K562 (cell line): Measurements from ENCODE around the gene HHLA2. TPM values are rescaled to one million over a fixed set of nuclear protein-coding genes. Genes with fewer than 3 reads are reported as not detected.

Experiments
- ATAC-seq: fragments of 200-7000 bp; cut with Tn5 transposase; 3 replicates; pipeline ENCODE4 v1.9.1; 2020; ENCODE audit warnings: moderate library complexity
- BruUV-seq: library from RNA; stranded (reverse); fragments of 400-500 nt; replicated peaks from 2 replicates; lab custom pipeline; 2021; lab: Mats Ljungman, UMichigan
- CTCF ChIA-PET: fragments of 300-600 bp; formaldehyde crosslinking; extraction: SDS; loops from one replicate; lab custom pipeline; 2021; ENCODE audit warnings: low intra/inter-chr PET ratio; lab: Yijun Ruan, JAX
- POLR2A ChIA-PET: fragments of 300-600, 350-650 bp; sonication (Branson Sonifier 250); formaldehyde crosslinking; extraction: SDS; loops from one replicate; lab custom pipeline; 2021; ENCODE audit warnings: antibody characterized with exemption, inconsistent platforms; lab: Yijun Ruan, JAX
- DNase-seq, 4 experiments: peaks; one replicate each; pipeline versions ENCODE4 v3.0.0 to v3.0.0-alpha.2; 2011 to 2018; ENCODE audit warnings: low spot score in 3 of 4, mixed read lengths in 3 of 4; ENCODE audit errors: extremely low read depth in 1 of 4
- FAIRE-seq: peaks from 2 replicates; lab custom pipeline; 2011; peaks lifted over from hg19 to GRCh38; lab: Jason Lieb, UNC
- H2AFZ ChIP-seq: 2 replicates; pipeline ENCODE4 v1.6.0; 2011; ENCODE audit warnings: low read depth, low read length, control low read depth, inconsistent platforms
- H3K27ac ChIP-seq: fragments of 200-600 bp; 3 replicates; pipeline ENCODE4 v1.8.0; 2011; ENCODE audit warnings: low read depth, mild to moderate bottlenecking, control low read depth, inconsistent platforms, low read length, moderate library complexity, mixed read lengths; ENCODE audit errors: extremely low read depth
- H3K27me3 ChIP-seq, 2 experiments: fragments of 300-600 bp in 1 of 2; 2 replicates in 1 of 2; 3 replicates in 1 of 2; pipeline versions ENCODE4 v1.6.0 to v1.8.0; 2011; ENCODE audit warnings: inconsistent platforms in 2 of 2, low read length in 2 of 2, mild to moderate bottlenecking in 1 of 2, mixed read lengths in 1 of 2, moderate library complexity in 1 of 2; ENCODE audit not compliant: control insufficient read depth in 2 of 2, insufficient read depth in 2 of 2
- H3K36me3 ChIP-seq: fragments of 300-600 bp; 3 replicates; pipeline ENCODE4 v1.8.0; 2011; ENCODE audit warnings: mild to moderate bottlenecking, low read length, inconsistent platforms; ENCODE audit not compliant: control insufficient read depth, insufficient read depth
- H3K4me1 ChIP-seq, 2 experiments: fragments of 200-600 bp in 1 of 2; replicated peaks in 1 of 2; 2 replicates in 1 of 2; 3 replicates in 1 of 2; pipeline versions ENCODE4 v1.5.1 to v1.8.0; 2011; ENCODE audit warnings: inconsistent platforms in 2 of 2, low read length in 2 of 2, mild to moderate bottlenecking in 1 of 2, mixed read lengths in 1 of 2, moderate library complexity in 1 of 2; ENCODE audit not compliant: control insufficient read depth in 2 of 2, insufficient read depth in 2 of 2
- H3K4me2 ChIP-seq: 2 replicates; pipeline ENCODE4 v1.6.1; 2011; ENCODE audit warnings: low read length, control low read depth, inconsistent platforms, mixed read lengths; ENCODE audit not compliant: insufficient read depth
- H3K4me3 ChIP-seq: fragments of 200-600 bp; sonication (generic), shearing (Covaris generic); 2 replicates; pipeline ENCODE4 v1.5.1; 2016; ENCODE audit warnings: control low read depth, inconsistent platforms
- H3K79me2 ChIP-seq: fragments of 200-600 bp; 3 replicates; pipeline ENCODE4 v1.8.0; 2011; ENCODE audit warnings: low read length, inconsistent platforms; ENCODE audit not compliant: control insufficient read depth, insufficient read depth
- H3K9ac ChIP-seq, 2 experiments: 2 replicates each; pipeline versions ENCODE4 v1.6.0 to v1.6.1; 2011; ENCODE audit warnings: low read depth in 2 of 2, low read length in 2 of 2, control low read depth in 1 of 2, inconsistent platforms in 1 of 2, mild to moderate bottlenecking in 1 of 2, mixed read lengths in 1 of 2; ENCODE audit not compliant: insufficient read depth in 1 of 2
- H3K9me1 ChIP-seq: one replicate; pipeline ENCODE4 v1.6.0; 2011; ENCODE audit warnings: inconsistent platforms, mild to moderate bottlenecking, low read length, moderate library complexity; ENCODE audit not compliant: control insufficient read depth, insufficient read depth
- H3K9me3 ChIP-seq: replicated peaks from 2 replicates; pipeline ENCODE4 v1.5.1; 2011; ENCODE audit warnings: low read depth, low read length, inconsistent platforms; ENCODE audit not compliant: control insufficient read depth, insufficient read depth
- H4K20me1 ChIP-seq: replicated peaks from 2 replicates; pipeline ENCODE4 v1.6.1; 2011; ENCODE audit warnings: low read length, inconsistent platforms, mixed read lengths; ENCODE audit not compliant: control insufficient read depth, insufficient read depth
- ARID2 ChIP-seq: fragments of 450-650 bp; IDR thresholded peaks from 2 replicates; pipeline ENCODE4 v1.6.1; 2017; ENCODE audit warnings: antibody characterized with exemption, mild to moderate bottlenecking
- CREBBP ChIP-seq: IDR thresholded peaks from one replicate; pipeline ENCODE4 v1.6.1; 2012; ENCODE audit warnings: low read depth, mild to moderate bottlenecking, control low read depth, inconsistent platforms, low read length
- FOXM1 ChIP-seq, 2 experiments: fragments of 450-650 bp in 1 of 2; sonication (generic) in 1 of 2; formaldehyde crosslinking in 1 of 2; IDR thresholded peaks; 2 replicates each; pipeline versions ENCODE4 v1.6.1 to v1.9.0; 2017 to 2022; ENCODE audit warnings: low read depth in 2 of 2, mild to moderate bottlenecking in 2 of 2, missing genetic modification reagents in 1 of 2, moderate library complexity in 1 of 2
- KHSRP ChIP-seq: fragments of 450-650 bp; IDR thresholded peaks from 2 replicates; pipeline ENCODE4 v1.6.1; 2017
- MBD2 ChIP-seq: sonication (generic); IDR thresholded peaks from 2 replicates; pipeline ENCODE4 v1.6.1; 2016; ENCODE audit warnings: low read depth, borderline replicate concordance
- MTA3 ChIP-seq: fragments of 450-650 bp; formaldehyde crosslinking; IDR thresholded peaks from 2 replicates; pipeline ENCODE4 v1.6.1; 2017; ENCODE audit warnings: mild to moderate bottlenecking, borderline replicate concordance
- NCOA1 ChIP-seq: fragments of 450-650 bp; IDR thresholded peaks from 2 replicates; pipeline ENCODE4 v1.6.1; 2016; ENCODE audit warnings: low read depth
- POLR2H ChIP-seq: IDR thresholded peaks from 2 replicates; pipeline ENCODE4 v1.6.1; 2016; ENCODE audit warnings: missing genetic modification characterization, low read depth, mild to moderate bottlenecking, control low read depth, missing compliant biosample characterization, moderate library complexity
- PYGO2 ChIP-seq: fragments of 450-650 bp; IDR thresholded peaks from 2 replicates; pipeline ENCODE4 v1.6.1; 2016; ENCODE audit warnings: mild to moderate bottlenecking, missing genetic modification characterization, moderate library complexity, missing compliant biosample characterization
- SAFB ChIP-seq: fragments of 200-400 bp; formaldehyde crosslinking; IDR thresholded peaks from 2 replicates; pipeline ENCODE4 v1.6.1; 2017; ENCODE audit warnings: low read depth, low read length, borderline replicate concordance
- ZNF212 ChIP-seq: fragments of 450-650 bp; formaldehyde crosslinking; IDR thresholded peaks from 2 replicates; pipeline ENCODE4 v1.4.0; 2020; ENCODE audit warnings: mild to moderate bottlenecking
- ZNF280A ChIP-seq: fragments of 450-650 bp; IDR thresholded peaks from 2 replicates; pipeline ENCODE4 v1.6.1; 2018; ENCODE audit warnings: mild to moderate bottlenecking, low read depth; ENCODE audit not compliant: partially characterized antibody
- ZNF395 ChIP-seq: fragments of 200-800 bp; sonication (Bioruptor generic); IDR thresholded peaks from 2 replicates; pipeline ENCODE4 v1.6.1; 2017; ENCODE audit warnings: missing genetic modification characterization, missing compliant biosample characterization
- WGBS: fragments of 100-300 bp; shearing (Covaris generic); methylation state at CpG from one replicate; pipeline ENCODE4 v1.1.6; 2016; ENCODE audit warnings: low coverage, mixed read lengths; ENCODE audit not compliant: insufficient coverage; ENCODE audit errors: missing lambda C conversion rate; 5-methylcytosine and 5-hydroxymethylcytosine counted together
- in situ Hi-C: fragments of 300-500 bp; cut with MboI; formaldehyde crosslinking; loops from 4 replicates; pipeline ENCODE4 v1.15.0; 2018; ENCODE audit warnings: inconsistent platforms, mixed read lengths
- intact Hi-C: fragments of 100-400 bp; cut with micrococcal nuclease; formaldehyde crosslinking; loops from 2 replicates; pipeline ENCODE4 v1.14.2; 2022
- polyA plus RNA-seq, 8 experiments: library from polyadenylated mRNA; depleted of rRNA in 4 of 8; stranded (reverse) in 5 of 8; unstranded in 3 of 8; fragments of >200 nt; fragmentation: Nextera tagmentation in 2 of 8; fragmentation: Illumina TruSeq in 1 of 8; extraction: Ambion mirVana in 2 of 8; extraction: Trizol in 1 of 8; gene quantifications; 2 replicates each; pipeline versions ENCODE4 v1.2.1 to v1.2.3, GENCODE V29; 2011 to 2014; ENCODE audit warnings: inconsistent platforms in 1 of 8, missing spikeins in 1 of 8
- total RNA-seq, 7 experiments: library from RNA; depleted of rRNA in 6 of 7; stranded (reverse); fragments of >200 nt in 6 of 7; fragmentation: Illumina TruSeq in 2 of 7; extraction: Trizol in 2 of 7; gene quantifications; 2 replicates each; pipeline versions ENCODE4 v1.2.1 to v1.2.3, GENCODE V29; 2011 to 2021; ENCODE audit warnings: low replicate concordance in 1 of 7
- TF ChIP-seq, protein P1 (sequence below): fragments of 250-450 bp; sonication (Bioruptor Pico); IDR thresholded peaks from 2 replicates; pipeline ENCODE4 v1.5.0; 2021
- TF ChIP-seq, protein P2 (sequence below): fragments of 450-650 bp; IDR thresholded peaks from 2 replicates; pipeline ENCODE4 v1.7.0; 2016; ENCODE audit warnings: borderline replicate concordance

HHLA2 gene
- total and polyA plus RNA-seq, 9 of the 15 experiments (the other 6 are each of a cell fraction or from before 2014, with no cell fraction given) = 0.04 TPM; not detected in 7

DNA sequence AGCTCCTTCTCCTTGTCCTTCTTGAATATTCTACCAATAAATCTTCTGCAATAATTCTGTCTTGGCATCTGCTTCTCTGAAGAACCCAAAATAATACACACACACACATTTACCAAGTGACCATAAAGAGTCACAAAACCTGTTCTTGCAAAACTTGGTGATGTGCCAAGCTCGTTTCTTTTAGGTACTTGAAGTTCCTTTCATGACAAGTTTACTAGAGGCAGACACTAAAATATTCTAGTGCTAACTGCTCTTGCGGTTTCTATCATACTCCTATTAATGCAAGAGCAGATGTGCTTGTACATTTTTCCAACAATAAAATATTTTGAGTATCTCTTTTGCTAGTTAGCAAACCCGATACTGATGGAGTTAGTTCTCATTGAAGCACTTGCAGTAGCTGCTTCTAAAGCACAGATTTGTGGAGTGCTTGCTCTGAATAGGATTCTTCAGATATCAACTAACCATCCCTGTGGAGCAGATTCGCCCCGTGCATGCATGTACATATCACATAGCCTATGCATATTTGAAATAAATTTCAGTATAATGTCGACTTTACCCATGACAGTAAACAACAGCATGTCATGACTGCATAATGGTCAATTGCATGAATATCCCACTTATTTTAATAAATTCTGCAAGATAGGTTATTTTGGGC is 23.2 kb downstream of the HHLA2 start:
- CTCF ChIA-PET = no interaction called here
- no peak overlapping the region for H3K4me3 ChIP-seq
- H3K9me1 ChIP-seq = no peaks in the 10 kb centered on the region
- BruUV-seq = no TSS peak
- H4K20me1 ChIP-seq = no peaks in the 10 kb centered on the region
- ATAC-seq (no peak), FAIRE-seq (no peak), DNase-seq (no peak)
- H3K36me3 ChIP-seq = no peaks in the 10 kb centered on the region
- no peak for TF ChIP-seq PYGO2
- no peak for TF ChIP-seq KHSRP
- TF ChIP-seq ZNF280A = no peak
- TF ChIP-seq MBD2 = no peak
- TF ChIP-seq ARID2 = no peak
- no peak for TF ChIP-seq ZNF212 (CRISPR knock-in tag)
- no peak for TF ChIP-seq SAFB
- TF ChIP-seq, protein P1, sequence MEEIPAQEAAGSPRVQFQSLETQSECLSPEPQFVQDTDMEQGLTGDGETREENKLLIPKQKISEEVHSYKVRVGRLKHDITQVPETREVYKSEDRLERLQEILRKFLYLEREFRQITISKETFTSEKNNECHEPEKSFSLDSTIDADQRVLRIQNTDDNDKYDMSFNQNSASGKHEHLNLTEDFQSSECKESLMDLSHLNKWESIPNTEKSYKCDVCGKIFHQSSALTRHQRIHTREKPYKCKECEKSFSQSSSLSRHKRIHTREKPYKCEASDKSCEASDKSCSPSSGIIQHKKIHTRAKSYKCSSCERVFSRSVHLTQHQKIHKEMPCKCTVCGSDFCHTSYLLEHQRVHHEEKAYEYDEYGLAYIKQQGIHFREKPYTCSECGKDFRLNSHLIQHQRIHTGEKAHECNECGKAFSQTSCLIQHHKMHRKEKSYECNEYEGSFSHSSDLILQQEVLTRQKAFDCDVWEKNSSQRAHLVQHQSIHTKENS = no peak
- TF ChIP-seq NCOA1 = no peak
- TF ChIP-seq FOXM1 (IDR thresholded peaks at IDR 0.05; ENCODE audit: low read depth) = no peak
- TF ChIP-seq FOXM1 (CRISPR knock-in tag; IDR thresholded peaks at IDR 0.05; ENCODE audit: low read depth) = no peak
- no peak for TF ChIP-seq CREBBP
- TF ChIP-seq POLR2H (tag) = no peak
- TF ChIP-seq MTA3 = no peak
- TF ChIP-seq, protein P2, sequence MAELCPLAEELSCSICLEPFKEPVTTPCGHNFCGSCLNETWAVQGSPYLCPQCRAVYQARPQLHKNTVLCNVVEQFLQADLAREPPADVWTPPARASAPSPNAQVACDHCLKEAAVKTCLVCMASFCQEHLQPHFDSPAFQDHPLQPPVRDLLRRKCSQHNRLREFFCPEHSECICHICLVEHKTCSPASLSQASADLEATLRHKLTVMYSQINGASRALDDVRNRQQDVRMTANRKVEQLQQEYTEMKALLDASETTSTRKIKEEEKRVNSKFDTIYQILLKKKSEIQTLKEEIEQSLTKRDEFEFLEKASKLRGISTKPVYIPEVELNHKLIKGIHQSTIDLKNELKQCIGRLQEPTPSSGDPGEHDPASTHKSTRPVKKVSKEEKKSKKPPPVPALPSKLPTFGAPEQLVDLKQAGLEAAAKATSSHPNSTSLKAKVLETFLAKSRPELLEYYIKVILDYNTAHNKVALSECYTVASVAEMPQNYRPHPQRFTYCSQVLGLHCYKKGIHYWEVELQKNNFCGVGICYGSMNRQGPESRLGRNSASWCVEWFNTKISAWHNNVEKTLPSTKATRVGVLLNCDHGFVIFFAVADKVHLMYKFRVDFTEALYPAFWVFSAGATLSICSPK = no peak
- TF ChIP-seq ZNF395 (CRISPR knock-in tag) = no peak
- no peaks in the 10 kb centered on the region; a peak in 1 of 5 replicates for H3K27me3 ChIP-seq
- no peak overlapping the region for H3K27ac ChIP-seq
- POLR2A ChIA-PET = interaction anchor here (1.1 kb wide), 1 partner anchor 136 kb away, joined by 3 read pairs; no protein-coding TSS in a partner anchor
- no peak overlapping the region for H3K4me2 ChIP-seq
- 1% methylated on average over 6 of the region's 6 CpGs for WGBS
- no peak overlapping the region for H3K9ac ChIP-seq
- intact Hi-C loops (loop anchor here (10.0 kb wide), 1 partner anchor 165 kb away; no protein-coding TSS in a partner anchor), in situ Hi-C loops (no loop called here)
- no peaks in the 10 kb centered on the region for H3K4me1 ChIP-seq
- no peaks in the 10 kb centered on the region for H3K9me3 ChIP-seq
- H2AFZ ChIP-seq = no peak overlapping the region
- no peaks in the 10 kb centered on the region for H3K79me2 ChIP-seq
